HG02943 (cell line): ENCODE results near the gene STARD3NL.
"Not testable (repeated sequence)": the region's sequence is repeated elsewhere in the genome, so short reads cannot be mapped to it uniquely, and the experiment has no call there.

Experiments used
- ATAC-seq: cut with Tn5 transposase; IDR thresholded peaks from one replicate; pipeline ENCODE4 v1.9.1; 2021; ENCODE audit warnings: mild to moderate bottlenecking, low read depth, moderate library complexity; ENCODE audit not compliant: unreplicated experiment

STARD3NL gene

GRCh38 chr7:38262545-38262944 is 84.5 kb downstream of the STARD3NL start:
- ATAC-seq = no peak

- not testable (repeated sequence) for ATAC-seq
Measured at GRCh38 chr7:38263274-38263673, 85.2 kb downstream of the STARD3NL start.

- not testable (repeated sequence) for ATAC-seq
Measured at GRCh38 chr7:38264602-38265001, 86.6 kb downstream of the STARD3NL start.

GRCh38 chr7:38265958-38266357 is 87.9 kb downstream of the STARD3NL start:
- ATAC-seq = not testable (repeated sequence)

- ATAC-seq = not testable (repeated sequence)
Measured at GRCh38 chr7:38269704-38270346, 91.8 kb downstream of the STARD3NL start.

- ATAC-seq = not testable (repeated sequence)
Measured at GRCh38 chr7:38270405-38270804, 92.4 kb downstream of the STARD3NL start.

- no peak for ATAC-seq
Measured at GRCh38 chr7:38273286-38273995, 95.4 kb downstream of the STARD3NL start, which contains the start of gene TARP. Gene TARP (minus strand): TSS chr7:38273636.

GRCh38 chr7:38274486-38274885 is 96.4 kb downstream of the STARD3NL start:
- ATAC-seq = no peak

GRCh38 chr7:38274927-38275620 is 97.0 kb downstream of the STARD3NL start:
- no peak for ATAC-seq

- no peak for ATAC-seq
Measured at GRCh38 chr7:38276096-38276877, 98.2 kb downstream of the STARD3NL start.

- ATAC-seq = no peak
Measured at GRCh38 chr7:38280000-38280399, 102.0 kb downstream of the STARD3NL start.
